ENCODE results near the gene MEPCE. TPM values are rescaled to one million over a fixed set of nuclear protein-coding genes. Genes with fewer than 3 reads are reported as not detected.
A peak's percentile ranks its signal among the peaks of the same experiment; 100 is the strongest.

MEPCE gene
- total and polyA plus RNA-seq, 2 of the 8 experiments (the other 6 are each of a cell fraction or from before 2014, with no cell fraction given), result 22.8 to 48.8 TPM

- Histone ChIP-seq H3K9me3 (ENCODE audit: insufficient read depth in 2 of 2, low read depth in 1 of 2, low read length in 1 of 2) (no peaks in the 10 kb centered on the region), H4K8ac (ENCODE audit: extremely low read depth, insufficient read depth, low read length) (no peak overlapping the region), H3K23me2 (ENCODE audit: low read depth, low read length) (no peaks in the 10 kb centered on the region), H3K4me3 (ENCODE audit: extremely low read depth in 1 of 4, insufficient read depth in 2 of 4, low read depth in 3 of 4, low read length in 4 of 4) (no peak overlapping the region), H3K18ac (ENCODE audit: extremely low read depth, low read length) (peak overlapping the region; percentile 19; the same call in 1 of the 2 replicates), H3K4ac (replicated peaks; ENCODE audit: insufficient read length, low read depth, low read length) (no peak overlapping the region), H2BK12ac (ENCODE audit: low read depth, low read length) (no peak overlapping the region), H4K91ac (replicated peaks; ENCODE audit: insufficient read length, low read length) (no peak overlapping the region), H3K36me3 (ENCODE audit: control insufficient read depth in 2 of 4, insufficient read depth in 4 of 4, low read length in 3 of 4) (no peaks in the 10 kb centered on the region), H3K23ac (ENCODE audit: insufficient read length) (no peak overlapping the region), H3K27me3 (replicated peaks in 1 of 4; ENCODE audit: control insufficient read depth in 3 of 4, extremely low read depth in 1 of 4, insufficient read depth in 3 of 4, low read length in 3 of 4) (no peaks in the 10 kb centered on the region), H4K20me1 (replicated peaks in 1 of 2; ENCODE audit: control insufficient read depth in 1 of 2, insufficient read depth in 2 of 2, low read length in 2 of 2) (no peaks in the 10 kb centered on the region), H3K9ac (replicated peaks in 1 of 4; ENCODE audit: extremely low read depth in 1 of 4, low read depth in 3 of 4, low read length in 3 of 4) (no peak overlapping the region; a peak in 1 of 7 replicates), H2AFZ (ENCODE audit: low read length) (no peak overlapping the region), H3K14ac (ENCODE audit: insufficient read length) (no peak overlapping the region), H4K5ac (ENCODE audit: insufficient read length, low read depth, low read length) (no peak overlapping the region), H2BK15ac (ENCODE audit: low read length) (0 out of 2 replicates have a peak overlapping the region, but pooled peaks have one; percentile 61), H2BK5ac (ENCODE audit: low read depth, low read length) (no peak overlapping the region), H2AK5ac (ENCODE audit: low read depth, low read length) (no peak overlapping the region), H3K79me2 (ENCODE audit: control insufficient read depth in 1 of 2, insufficient read depth in 2 of 2, low read length in 2 of 2) (no peaks in the 10 kb centered on the region), H2BK120ac (replicated peaks; ENCODE audit: low read depth, low read length) (no peak overlapping the region), H2BK20ac (ENCODE audit: low read length) (no peak overlapping the region), H3K4me2 (ENCODE audit: insufficient read depth in 1 of 2, low read depth in 2 of 2, low read length in 2 of 2) (no peak overlapping the region), H3K56ac (replicated peaks; ENCODE audit: insufficient read length, low read depth, low read length) (no peak overlapping the region), H3K79me1 (ENCODE audit: low read depth, low read length) (no peaks in the 10 kb centered on the region), H3K4me1 (replicated peaks in 1 of 4; ENCODE audit: control insufficient read depth in 3 of 4, insufficient read depth in 4 of 4, low read length in 3 of 4) (peaks cover 0 to 5% (median 2%) of the 10 kb centered on the region in 4 experiments; a peak in 3 of 7 replicates), H3K27ac (ENCODE audit: low read depth, low read length) (no peak overlapping the region)
- ChIA-PET POLR2A (ENCODE audit: partially characterized antibody) (interaction anchor here (0.9 to 6.2 kb wide), 3 partner anchors 7 to 36 kb away, joined by 4 to 62 read pairs (median 39); partner anchors contain the start of genes MEPCE, PPP1R35, TSC22D4 and ZCWPW1), CTCF (ENCODE audit: partially characterized antibody) (interaction anchor here (0.6 to 5.0 kb wide), 6 partner anchors 12 to 271 kb away, joined by 3 to 53 read pairs (median 8); no protein-coding TSS in a partner anchor)
- FAIRE-seq (no peak), DNase-seq (ENCODE audit: low read depth in 1 of 2, low spot score in 2 of 2) (no peak)
- TF ChIP-seq SAP30 (IDR thresholded peaks at IDR 0.05; ENCODE audit: insufficient read depth, insufficient replicate concordance, low read length), result no peak
- 86% methylated on average over 9 of the region's 9 CpGs; no CpG with 5 or more reads in 1 of the 2 experiments for WGBS, 2 experiments (ENCODE audit: extremely low coverage in 1 of 2, insufficient coverage in 1 of 2, insufficient read length in 1 of 2, insufficient replicate concordance in 2 of 2, low coverage in 1 of 2, low lambda C conversion rate in 2 of 2, missing lambda C conversion rate in 1 of 2)
These were observed 13.6 kb downstream of the MEPCE start for GRCh38 chr7:100443096-100443840.

All from H1 (cell line).